GM21360 (cell line): ENCODE data around the gene CDH23.

ENCODE experiments used
- ATAC-seq: cut with Tn5 transposase; IDR thresholded peaks from one replicate; pipeline ENCODE4 v1.9.1; 2021; ENCODE audit warnings: mild to moderate bottlenecking, moderate library complexity; ENCODE audit not compliant: unreplicated experiment

Gene CDH23

GRCh38 chr10:71817831-71818655 lies 421.3 kb downstream of the CDH23 start:
- no peak for ATAC-seq

GRCh38 chr10:71818674-71819260 lies 422.0 kb downstream of the CDH23 start:
- no peak for ATAC-seq

GRCh38 chr10:71819441-71819861 lies 422.7 kb downstream of the CDH23 start:
- no peak for ATAC-seq

GRCh38 chr10:71819985-71820384 lies 423.3 kb downstream of the CDH23 start:
- no peak for ATAC-seq

- ATAC-seq, result no peak
These were observed 424.2 kb downstream of the CDH23 start for GRCh38 chr10:71820966-71821365.

- ATAC-seq, result no peak
These were observed 425.4 kb downstream of the CDH23 start for GRCh38 chr10:71821909-71822763.

GRCh38 chr10:71823356-71823755 lies 426.6 kb downstream of the CDH23 start:
- no peak for ATAC-seq

GRCh38 chr10:71824333-71824732 lies 427.6 kb downstream of the CDH23 start:
- no peak for ATAC-seq

- ATAC-seq, result no peak
These were observed 428.5 kb downstream of the CDH23 start for GRCh38 chr10:71825217-71825616.

GRCh38 chr10:71827852-71828251 lies 431.1 kb downstream of the CDH23 start:
- ATAC-seq, result no peak

GRCh38 chr10:71828702-71829101 lies 432.0 kb downstream of the CDH23 start:
- ATAC-seq, result no peak

GRCh38 chr10:71829171-71829570 lies 432.5 kb downstream of the CDH23 start:
- no peak for ATAC-seq

- ATAC-seq, result no peak
These were observed 433.2 kb downstream of the CDH23 start for GRCh38 chr10:71829896-71830295.

GRCh38 chr10:71830726-71831125 lies 434.0 kb downstream of the CDH23 start:
- no peak for ATAC-seq

- no peak for ATAC-seq
These were observed 435.2 kb downstream of the CDH23 start for GRCh38 chr10:71831646-71832552.

- ATAC-seq, result no peak
These were observed 436.2 kb downstream of the CDH23 start for GRCh38 chr10:71832967-71833366.

GRCh38 chr10:71833451-71834342 lies 437.0 kb downstream of the CDH23 start:
- no peak for ATAC-seq

- no peak for ATAC-seq
These were observed 437.6 kb downstream of the CDH23 start for GRCh38 chr10:71834343-71834674.
